ENCODE data around the gene TRIM39.

GRCh38 chr6:30312266-30312665, 14.5 kb upstream of the TRIM39 start:
- TF ChIP-seq CTCF (IDR thresholded peaks at IDR 0.05 in 4 of 5, conservative IDR thresholded peaks at IDR 0.05 in 1 of 5) (no peak), POLR2A (IDR thresholded peaks at IDR 0.05) (no peak)
